Measurements from ENCODE around the gene ERICH2.

The ERICH2 gene

GRCh38 chr2:170818036-170818751 lies 48.0 kb downstream of the ERICH2 start:
- DNase-seq, result no peak

- DNase-seq, result no peak
Observed at GRCh38 chr2:170818752-170819470, 48.7 kb downstream of the ERICH2 start.

GRCh38 chr2:170819680-170820664 lies 49.8 kb downstream of the ERICH2 start:
- no peak for DNase-seq

- no peak for DNase-seq
Observed at GRCh38 chr2:170820757-170821530, 50.8 kb downstream of the ERICH2 start.

- DNase-seq, result no peak
Observed at GRCh38 chr2:170821531-170822289, 51.5 kb downstream of the ERICH2 start.

GRCh38 chr2:170822290-170823087 lies 52.3 kb downstream of the ERICH2 start:
- no peak for DNase-seq

GRCh38 chr2:170823088-170823897 lies 53.1 kb downstream of the ERICH2 start:
- DNase-seq, result no peak

- DNase-seq, result no peak
Observed at GRCh38 chr2:170823898-170824215, 53.7 kb downstream of the ERICH2 start.

GRCh38 chr2:170824526-170825015 lies 54.4 kb downstream of the ERICH2 start:
- DNase-seq, result no peak

GRCh38 chr2:170827841-170828532 lies 57.8 kb downstream of the ERICH2 start:
- DNase-seq, result no peak

- DNase-seq, result no peak
Observed at GRCh38 chr2:170828533-170828916, 58.3 kb downstream of the ERICH2 start.

- no peak for DNase-seq
Observed at GRCh38 chr2:170829036-170829435, 58.9 kb downstream of the ERICH2 start.

- no peak for DNase-seq
Observed at GRCh38 chr2:170830166-170830565, 60.0 kb downstream of the ERICH2 start.

- DNase-seq, result no peak
Observed at GRCh38 chr2:170831115-170831514, 60.9 kb downstream of the ERICH2 start.

- DNase-seq, result no peak
Observed at GRCh38 chr2:170836027-170836426, 65.8 kb downstream of the ERICH2 start.

- DNase-seq, result no peak
Observed at GRCh38 chr2:170840717-170841210, 70.6 kb downstream of the ERICH2 start.

- no peak for DNase-seq
Observed at GRCh38 chr2:170842785-170843184, 72.6 kb downstream of the ERICH2 start.

GRCh38 chr2:170843656-170844055 lies 73.5 kb downstream of the ERICH2 start:
- no peak for DNase-seq

GRCh38 chr2:170845343-170845742 lies 75.2 kb downstream of the ERICH2 start:
- DNase-seq, result no peak

All from kidney glomerular epithelial cell (primary cell).